ENCODE results near the gene WDR93.
A peak's percentile ranks its signal among the peaks of the same experiment; 100 is the strongest.

Gene WDR93

GRCh38 chr15:89777073-89777751 is 86.6 kb downstream of the WDR93 start:
- H4K5ac ChIP-seq (ENCODE audit: low read length): no peak overlapping the region
- peak overlapping the region; percentile 83 for H3K56ac ChIP-seq (ENCODE audit: low read length)
- H3K4me2 ChIP-seq (ENCODE audit: low read length): peak overlapping the region; percentile 19
- H3K9ac ChIP-seq (ENCODE audit: low read length): peak overlapping the region; percentile 77
- H3K23ac ChIP-seq (ENCODE audit: low read length): no peak overlapping the region
- no peaks in the 10 kb centered on the region for H3K79me2 ChIP-seq (ENCODE audit: control insufficient read depth, insufficient read depth, low read length)
- no peak for DNase-seq
- WGBS (ENCODE audit: extremely low coverage, insufficient coverage, low lambda C conversion rate): no CpG with 5 or more reads among the region's 25 CpGs
- H3K79me1 ChIP-seq (ENCODE audit: low read length): no peaks in the 10 kb centered on the region
- peak overlapping the region; percentile 70 for H3K18ac ChIP-seq (ENCODE audit: low read length)
- no peaks in the 10 kb centered on the region for H3K36me3 ChIP-seq (ENCODE audit: control insufficient read depth, insufficient read depth, low read length)
- H2BK5ac ChIP-seq (ENCODE audit: low read length): no peak overlapping the region
- H3K27ac ChIP-seq (ENCODE audit: low read depth, low read length): no peak overlapping the region
- H4K8ac ChIP-seq (ENCODE audit: low read depth, low read length): no peak overlapping the region
- H2BK15ac ChIP-seq (replicated peaks; ENCODE audit: low read depth): no peak overlapping the region
- H3K4me3 ChIP-seq (ENCODE audit: low read length): peak overlapping the region; percentile 26
- H2AK5ac ChIP-seq (ENCODE audit: low read length): peak overlapping the region; percentile 6
- H2BK120ac ChIP-seq (ENCODE audit: low read depth, low read length): no peak overlapping the region
- peaks cover 14% of the 10 kb centered on the region for H3K4me1 ChIP-seq (ENCODE audit: control insufficient read depth, low read depth, low read length)
- H3K4ac ChIP-seq (ENCODE audit: low read depth, low read length): peak overlapping the region; percentile 63
- no peaks in the 10 kb centered on the region for H3K27me3 ChIP-seq (ENCODE audit: insufficient read depth, low read length, poor library complexity)

- Histone ChIP-seq H3K56ac (ENCODE audit: low read length) (no peak overlapping the region), H3K36me3 (ENCODE audit: control insufficient read depth, insufficient read depth, low read length) (no peaks in the 10 kb centered on the region), H3K4me1 (ENCODE audit: control insufficient read depth, low read depth, low read length) (peaks cover 16% of the 10 kb centered on the region), H3K23ac (ENCODE audit: low read length) (no peak overlapping the region), H2BK15ac (replicated peaks; ENCODE audit: low read depth) (no peak overlapping the region), H3K79me1 (ENCODE audit: low read length) (no peaks in the 10 kb centered on the region), H3K27ac (ENCODE audit: low read depth, low read length) (no peak overlapping the region), H2AK5ac (ENCODE audit: low read length) (no peak overlapping the region), H3K4ac (ENCODE audit: low read depth, low read length) (no peak overlapping the region), H3K27me3 (ENCODE audit: insufficient read depth, low read length, poor library complexity) (no peaks in the 10 kb centered on the region), H3K18ac (ENCODE audit: low read length) (no peak overlapping the region), H3K79me2 (ENCODE audit: control insufficient read depth, insufficient read depth, low read length) (no peaks in the 10 kb centered on the region), H3K4me3 (ENCODE audit: low read length) (no peak overlapping the region), H3K4me2 (ENCODE audit: low read length) (no peak overlapping the region), H2BK120ac (ENCODE audit: low read depth, low read length) (no peak overlapping the region), H4K8ac (ENCODE audit: low read depth, low read length) (no peak overlapping the region), H2BK5ac (ENCODE audit: low read length) (no peak overlapping the region), H4K5ac (ENCODE audit: low read length) (no peak overlapping the region), H3K9ac (ENCODE audit: low read length) (no peak overlapping the region)
- no CpG with 5 or more reads among the region's 10 CpGs for WGBS (ENCODE audit: extremely low coverage, insufficient coverage, low lambda C conversion rate)
- no peak for DNase-seq
Observed at GRCh38 chr15:89777782-89778380, 87.3 kb downstream of the WDR93 start.

GRCh38 chr15:89778861-89779260 is 88.2 kb downstream of the WDR93 start:
- no peaks in the 10 kb centered on the region for H3K36me3 ChIP-seq (ENCODE audit: control insufficient read depth, insufficient read depth, low read length)
- H2BK15ac ChIP-seq (replicated peaks; ENCODE audit: low read depth): no peak overlapping the region
- H3K27ac ChIP-seq (ENCODE audit: low read depth, low read length): no peak overlapping the region
- H3K4me1 ChIP-seq (ENCODE audit: control insufficient read depth, low read depth, low read length): peaks cover 24% of the 10 kb centered on the region
- H3K79me1 ChIP-seq (ENCODE audit: low read length): no peaks in the 10 kb centered on the region
- no CpG with 5 or more reads among the region's 4 CpGs for WGBS (ENCODE audit: extremely low coverage, insufficient coverage, low lambda C conversion rate)
- H3K79me2 ChIP-seq (ENCODE audit: control insufficient read depth, insufficient read depth, low read length): no peaks in the 10 kb centered on the region
- H3K27me3 ChIP-seq (ENCODE audit: insufficient read depth, low read length, poor library complexity): no peaks in the 10 kb centered on the region
- peak overlapping the region; percentile 17 for H3K56ac ChIP-seq (ENCODE audit: low read length)
- H2BK5ac ChIP-seq (ENCODE audit: low read length): no peak overlapping the region
- no peak overlapping the region for H4K8ac ChIP-seq (ENCODE audit: low read depth, low read length)
- H2BK120ac ChIP-seq (ENCODE audit: low read depth, low read length): no peak overlapping the region
- no peak overlapping the region for H3K4me2 ChIP-seq (ENCODE audit: low read length)
- H4K5ac ChIP-seq (ENCODE audit: low read length): no peak overlapping the region
- H3K18ac ChIP-seq (ENCODE audit: low read length): no peak overlapping the region
- DNase-seq: no peak
- no peak overlapping the region for H3K4ac ChIP-seq (ENCODE audit: low read depth, low read length)
- H3K23ac ChIP-seq (ENCODE audit: low read length): no peak overlapping the region
- no peak overlapping the region for H2AK5ac ChIP-seq (ENCODE audit: low read length)
- H3K9ac ChIP-seq (ENCODE audit: low read length): no peak overlapping the region
- no peak overlapping the region for H3K4me3 ChIP-seq (ENCODE audit: low read length)

GRCh38 chr15:89780601-89781000 is 90.0 kb downstream of the WDR93 start:
- H3K27ac ChIP-seq (ENCODE audit: low read depth, low read length): no peak overlapping the region
- peak overlapping the region; percentile 53 for H2BK5ac ChIP-seq (ENCODE audit: low read length)
- WGBS (ENCODE audit: extremely low coverage, insufficient coverage, low lambda C conversion rate): no CpG with 5 or more reads among the region's 6 CpGs
- H3K18ac ChIP-seq (ENCODE audit: low read length): peak overlapping the region; percentile 17
- no peak overlapping the region for H4K8ac ChIP-seq (ENCODE audit: low read depth, low read length)
- no peak overlapping the region for H3K9ac ChIP-seq (ENCODE audit: low read length)
- no peaks in the 10 kb centered on the region for H3K79me1 ChIP-seq (ENCODE audit: low read length)
- H3K36me3 ChIP-seq (ENCODE audit: control insufficient read depth, insufficient read depth, low read length): no peaks in the 10 kb centered on the region
- no peaks in the 10 kb centered on the region for H3K27me3 ChIP-seq (ENCODE audit: insufficient read depth, low read length, poor library complexity)
- peak overlapping the region; percentile 99 for H2AK5ac ChIP-seq (ENCODE audit: low read length)
- no peak overlapping the region for H3K4me2 ChIP-seq (ENCODE audit: low read length)
- no peak overlapping the region for H3K4me3 ChIP-seq (ENCODE audit: low read length)
- no peak overlapping the region for H2BK15ac ChIP-seq (replicated peaks; ENCODE audit: low read depth)
- no peak overlapping the region for H3K4ac ChIP-seq (ENCODE audit: low read depth, low read length)
- peak overlapping the region; percentile 37 for H3K56ac ChIP-seq (ENCODE audit: low read length)
- no peak overlapping the region for H3K23ac ChIP-seq (ENCODE audit: low read length)
- no peak for DNase-seq
- H4K5ac ChIP-seq (ENCODE audit: low read length): no peak overlapping the region
- H2BK120ac ChIP-seq (ENCODE audit: low read depth, low read length): no peak overlapping the region
- no peaks in the 10 kb centered on the region for H3K79me2 ChIP-seq (ENCODE audit: control insufficient read depth, insufficient read depth, low read length)
- peaks cover 29% of the 10 kb centered on the region for H3K4me1 ChIP-seq (ENCODE audit: control insufficient read depth, low read depth, low read length)

GRCh38 chr15:89781055-89781454 is 90.4 kb downstream of the WDR93 start:
- H3K79me1 ChIP-seq (ENCODE audit: low read length): no peaks in the 10 kb centered on the region
- H3K56ac ChIP-seq (ENCODE audit: low read length): peak overlapping the region; percentile 37
- H4K5ac ChIP-seq (ENCODE audit: low read length): no peak overlapping the region
- no peak overlapping the region for H2BK120ac ChIP-seq (ENCODE audit: low read depth, low read length)
- DNase-seq: no peak
- H3K4me1 ChIP-seq (ENCODE audit: control insufficient read depth, low read depth, low read length): peaks cover 26% of the 10 kb centered on the region
- H2BK15ac ChIP-seq (replicated peaks; ENCODE audit: low read depth): no peak overlapping the region
- no peak overlapping the region for H3K4me2 ChIP-seq (ENCODE audit: low read length)
- H3K4me3 ChIP-seq (ENCODE audit: low read length): no peak overlapping the region
- H3K27me3 ChIP-seq (ENCODE audit: insufficient read depth, low read length, poor library complexity): no peaks in the 10 kb centered on the region
- peak overlapping the region; percentile 99 for H2AK5ac ChIP-seq (ENCODE audit: low read length)
- H3K23ac ChIP-seq (ENCODE audit: low read length): peak overlapping the region; percentile 3
- peak overlapping the region; percentile 17 for H3K18ac ChIP-seq (ENCODE audit: low read length)
- no peaks in the 10 kb centered on the region for H3K36me3 ChIP-seq (ENCODE audit: control insufficient read depth, insufficient read depth, low read length)
- H3K9ac ChIP-seq (ENCODE audit: low read length): no peak overlapping the region
- H4K8ac ChIP-seq (ENCODE audit: low read depth, low read length): no peak overlapping the region
- H3K79me2 ChIP-seq (ENCODE audit: control insufficient read depth, insufficient read depth, low read length): no peaks in the 10 kb centered on the region
- H3K4ac ChIP-seq (ENCODE audit: low read depth, low read length): peak overlapping the region; percentile 64
- no peak overlapping the region for H3K27ac ChIP-seq (ENCODE audit: low read depth, low read length)
- peak overlapping the region; percentile 53 for H2BK5ac ChIP-seq (ENCODE audit: low read length)
- WGBS (ENCODE audit: extremely low coverage, insufficient coverage, low lambda C conversion rate): no CpG with 5 or more reads among the region's 6 CpGs
